Measurements from ENCODE around the gene PC.

Gene PC

DNA sequence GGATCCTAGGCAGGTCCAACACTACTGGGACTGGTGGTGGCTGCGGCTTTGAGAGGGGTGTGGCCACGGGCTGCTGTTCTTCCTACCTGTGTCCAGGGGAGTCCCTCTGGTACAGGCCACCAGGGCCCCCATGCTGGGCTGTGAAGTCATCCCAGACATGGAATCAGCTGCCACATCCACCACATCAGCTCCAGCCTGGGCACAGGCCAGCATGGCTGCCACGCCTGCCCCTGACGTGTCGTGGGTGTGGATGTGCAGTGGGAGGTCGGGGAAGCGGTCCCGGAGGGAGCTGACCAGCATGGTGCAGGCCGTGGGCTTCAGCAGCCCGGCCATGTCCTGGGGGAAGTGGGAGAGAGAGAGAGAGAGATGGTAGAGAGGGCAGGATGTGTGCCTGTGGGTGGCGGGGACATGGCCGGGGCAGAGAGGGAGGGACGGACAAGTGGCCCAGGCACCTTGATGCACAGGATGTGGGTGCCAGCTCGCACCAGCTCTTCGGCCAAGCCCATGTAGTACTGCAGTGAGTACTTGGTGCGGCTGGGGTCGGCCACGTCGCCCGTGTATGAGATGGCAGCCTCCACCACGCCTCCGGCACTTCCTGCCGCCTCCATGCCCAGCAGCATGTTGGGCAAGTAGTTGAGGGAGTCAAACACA is 107.5 kb downstream of the PC start:
- DNase-seq (ENCODE audit: insufficient read length, low spot score) (peak; percentile 12), FAIRE-seq (no peak)
- TF ChIP-seq SPI1 (IDR thresholded peaks at IDR 0.05; ENCODE audit: low read depth, low read length) (no peak), PAX5 (IDR thresholded peaks at IDR 0.05; ENCODE audit: insufficient read depth, low read length, severe bottlenecking) (no peak), POU2F2 (IDR thresholded peaks at IDR 0.05; ENCODE audit: low read depth, low read length) (no peak), POLR2A (IDR thresholded peaks at IDR 0.05; ENCODE audit: low read depth, low read length) (no peak), POLR2AphosphoS5 (IDR thresholded peaks at IDR 0.05; ENCODE audit: low read depth, low read length) (no peak), TAF1 (IDR thresholded peaks at IDR 0.05; ENCODE audit: low read depth, low read length) (no peak)

- TF ChIP-seq TAF1 (IDR thresholded peaks at IDR 0.05; ENCODE audit: low read depth, low read length) = no peak
- no peak for TF ChIP-seq POLR2AphosphoS5 (IDR thresholded peaks at IDR 0.05; ENCODE audit: low read depth, low read length)
- TF ChIP-seq POU2F2 (IDR thresholded peaks at IDR 0.05; ENCODE audit: low read depth, low read length) = no peak
- TF ChIP-seq POLR2A (IDR thresholded peaks at IDR 0.05; ENCODE audit: low read depth, low read length) = no peak
- no peak for TF ChIP-seq SPI1 (IDR thresholded peaks at IDR 0.05; ENCODE audit: low read depth, low read length)
- TF ChIP-seq PAX5 (IDR thresholded peaks at IDR 0.05; ENCODE audit: insufficient read depth, low read length, severe bottlenecking) = no peak
- no peak for FAIRE-seq
- no peak for DNase-seq (ENCODE audit: insufficient read length, low spot score)
Measured at GRCh38 chr11:66850235-66850587, 108.0 kb downstream of the PC start.

GRCh38 chr11:66849501-66850234 is 108.5 kb downstream of the PC start:
- no peak for FAIRE-seq
- DNase-seq (ENCODE audit: insufficient read length, low spot score) = peak; percentile 11
- no peak for TF ChIP-seq SPI1 (IDR thresholded peaks at IDR 0.05; ENCODE audit: low read depth, low read length)
- TF ChIP-seq TAF1 (IDR thresholded peaks at IDR 0.05; ENCODE audit: low read depth, low read length) = no peak
- TF ChIP-seq PAX5 (IDR thresholded peaks at IDR 0.05; ENCODE audit: insufficient read depth, low read length, severe bottlenecking) = no peak
- no peak for TF ChIP-seq POU2F2 (IDR thresholded peaks at IDR 0.05; ENCODE audit: low read depth, low read length)
- no peak for TF ChIP-seq POLR2A (IDR thresholded peaks at IDR 0.05; ENCODE audit: low read depth, low read length)
- TF ChIP-seq POLR2AphosphoS5 (IDR thresholded peaks at IDR 0.05; ENCODE audit: low read depth, low read length) = no peak

- FAIRE-seq (no peak), DNase-seq (ENCODE audit: insufficient read length, low spot score) (peak; percentile 12)
Measured at GRCh38 chr11:66848671-66849500, 109.3 kb downstream of the PC start.

GRCh38 chr11:66847461-66848232 is 110.5 kb downstream of the PC start:
- DNase-seq (ENCODE audit: insufficient read length, low spot score) (no peak), FAIRE-seq (no peak)
- no peak for TF ChIP-seq POU2F2 (IDR thresholded peaks at IDR 0.05; ENCODE audit: low read depth, low read length)
- peak; percentile 41; the same call in 1 of the 2 replicates for TF ChIP-seq POLR2AphosphoS5 (IDR thresholded peaks at IDR 0.05; ENCODE audit: low read depth, low read length)

More at GRCh38 chr11:66848671-66849500, 109.3 kb downstream of the PC start:
- TF ChIP-seq POU2F2 (IDR thresholded peaks at IDR 0.05; ENCODE audit: low read depth, low read length) (no peak), TAF1 (IDR thresholded peaks at IDR 0.05; ENCODE audit: low read depth, low read length) (no peak), PAX5 (IDR thresholded peaks at IDR 0.05; ENCODE audit: insufficient read depth, low read length, severe bottlenecking) (no peak), POLR2A (IDR thresholded peaks at IDR 0.05; ENCODE audit: low read depth, low read length) (no peak), SPI1 (IDR thresholded peaks at IDR 0.05; ENCODE audit: low read depth, low read length) (no peak), POLR2AphosphoS5 (IDR thresholded peaks at IDR 0.05; ENCODE audit: low read depth, low read length) (no peak)

DNA sequence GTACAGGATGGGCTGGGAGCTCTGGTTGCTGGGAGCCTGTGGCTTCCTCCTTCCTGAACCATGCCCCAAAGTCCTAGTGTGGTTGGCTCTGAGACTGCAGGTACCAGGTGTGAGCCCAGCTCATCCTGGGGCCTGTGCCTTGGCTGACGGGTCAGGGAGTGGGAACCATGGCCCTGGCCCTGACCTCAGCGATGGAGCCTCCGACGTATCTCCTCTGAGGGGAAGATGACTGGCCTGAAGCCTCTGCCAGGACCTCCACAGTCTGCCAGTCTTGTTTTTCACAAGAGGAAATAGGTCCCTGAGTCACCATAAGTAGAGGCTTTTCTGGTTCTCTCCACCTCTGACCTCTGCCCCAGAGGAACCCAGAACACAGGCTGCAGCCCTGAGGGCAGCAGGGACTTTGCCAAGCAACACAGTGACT is 111.5 kb downstream of the PC start:
- FAIRE-seq (no peak), DNase-seq (ENCODE audit: insufficient read length, low spot score) (no peak)

GRCh38 chr11:66845876-66846212 is 112.3 kb downstream of the PC start:
- DNase-seq (ENCODE audit: insufficient read length, low spot score) (no peak), FAIRE-seq (no peak)
- TF ChIP-seq POU2F2 (IDR thresholded peaks at IDR 0.05; ENCODE audit: low read depth, low read length) = no peak
- no peak for TF ChIP-seq POLR2A (IDR thresholded peaks at IDR 0.05; ENCODE audit: low read depth, low read length)
- no peak for TF ChIP-seq SPI1 (IDR thresholded peaks at IDR 0.05; ENCODE audit: low read depth, low read length)

More for the DNA sequence above, 111.5 kb downstream of the PC start:
- TF ChIP-seq POU2F2 (IDR thresholded peaks at IDR 0.05; ENCODE audit: low read depth, low read length) (no peak), POLR2AphosphoS5 (IDR thresholded peaks at IDR 0.05; ENCODE audit: low read depth, low read length) (no peak), POLR2A (IDR thresholded peaks at IDR 0.05; ENCODE audit: low read depth, low read length) (no peak), PAX5 (IDR thresholded peaks at IDR 0.05; ENCODE audit: insufficient read depth, low read length, severe bottlenecking) (no peak), TAF1 (IDR thresholded peaks at IDR 0.05; ENCODE audit: low read depth, low read length) (no peak), SPI1 (IDR thresholded peaks at IDR 0.05; ENCODE audit: low read depth, low read length) (no peak)

GRCh38 chr11:66845143-66845875 is 112.9 kb downstream of the PC start:
- no peak for FAIRE-seq

More at GRCh38 chr11:66845143-66845875, 112.9 kb downstream of the PC start:
- DNase-seq (ENCODE audit: insufficient read length, low spot score) = no peak
- TF ChIP-seq POLR2A (IDR thresholded peaks at IDR 0.05; ENCODE audit: low read depth, low read length) (no peak), PAX5 (IDR thresholded peaks at IDR 0.05; ENCODE audit: insufficient read depth, low read length, severe bottlenecking) (no peak), TAF1 (IDR thresholded peaks at IDR 0.05; ENCODE audit: low read depth, low read length) (no peak), SPI1 (IDR thresholded peaks at IDR 0.05; ENCODE audit: low read depth, low read length) (no peak), POLR2AphosphoS5 (IDR thresholded peaks at IDR 0.05; ENCODE audit: low read depth, low read length) (no peak), POU2F2 (IDR thresholded peaks at IDR 0.05; ENCODE audit: low read depth, low read length) (no peak)

Data from GM12891 (cell line).